NB4 (cell line): Measurements from ENCODE around the gene NRTN.

Experiments
- DNase-seq: peaks from one replicate; pipeline ENCODE4 v3.0.0; 2010; ENCODE audit warnings: low read depth
- H3K4me3 ChIP-seq: one replicate; pipeline ENCODE4 v1.5.1; 2011; ENCODE audit warnings: mild to moderate bottlenecking, low read depth, low read length, moderate library complexity
- CTCF ChIP-seq: IDR thresholded peaks from one replicate; pipeline ENCODE4 v1.5.1; 2012; ENCODE audit warnings: low read depth, low read length
- MAX ChIP-seq: IDR thresholded peaks from 2 replicates; pipeline ENCODE4 v1.6.1; 2011; ENCODE audit warnings: low read depth, low read length
- MYC ChIP-seq: IDR thresholded peaks from 2 replicates; pipeline ENCODE4 v1.6.1; 2011; ENCODE audit warnings: low read depth, low read length
- POLR2A ChIP-seq: IDR thresholded peaks from 2 replicates; pipeline ENCODE4 v1.6.1; 2011; ENCODE audit warnings: mild to moderate bottlenecking; ENCODE audit not compliant: insufficient read length; ENCODE audit errors: extremely low read depth

NRTN gene

GRCh38 chr19:5822181-5822844, 17.4 kb downstream of the NRTN start:
- DNase-seq: no peak
- H3K4me3 ChIP-seq: no peak overlapping the region
- TF ChIP-seq POLR2A (no peak), CTCF (no peak), MYC (no peak), MAX (no peak)

GRCh38 chr19:5823579-5824281, 18.9 kb downstream of the NRTN start:
- H3K4me3 ChIP-seq: no peak overlapping the region
- DNase-seq: peak; percentile 38
- TF ChIP-seq CTCF (peak; percentile 21), MAX (no peak)

GRCh38 chr19:5824751-5825150, 19.9 kb downstream of the NRTN start:
- no peak overlapping the region for H3K4me3 ChIP-seq
- DNase-seq: no peak
- no peak for TF ChIP-seq CTCF
- no peak for TF ChIP-seq MYC
- no peak for TF ChIP-seq MAX
- TF ChIP-seq POLR2A: no peak

- no peak overlapping the region for H3K4me3 ChIP-seq
Measured at GRCh38 chr19:5825178-5825577, 20.3 kb downstream of the NRTN start.

More at GRCh38 chr19:5825178-5825577, 20.3 kb downstream of the NRTN start:
- DNase-seq: no peak
- no peak for TF ChIP-seq MAX
- TF ChIP-seq CTCF: no peak
- TF ChIP-seq MYC: no peak
- no peak for TF ChIP-seq POLR2A
